Measurements from ENCODE around the gene BATF3.

Gene BATF3

DNA sequence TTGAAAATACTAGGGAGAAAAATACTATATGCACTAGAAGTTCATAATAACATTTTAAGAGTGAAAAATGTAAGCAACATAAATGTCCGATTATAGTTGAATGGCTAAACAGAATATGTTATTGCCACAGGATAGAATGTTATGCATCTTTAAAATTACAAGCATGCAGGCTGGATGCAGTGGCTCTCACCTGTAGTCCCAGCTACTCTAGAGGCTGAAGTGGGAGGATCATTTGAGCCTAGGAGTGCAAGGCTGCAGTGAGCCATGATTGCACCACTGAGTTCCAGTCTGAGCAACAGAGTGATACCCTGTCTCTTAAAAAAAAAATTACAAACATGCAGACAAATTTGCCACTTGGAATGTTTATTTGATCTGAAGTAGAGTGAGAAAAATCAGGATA, 3.0 kb upstream of the BATF3 start:
- no peak for DNase-seq

DNA sequence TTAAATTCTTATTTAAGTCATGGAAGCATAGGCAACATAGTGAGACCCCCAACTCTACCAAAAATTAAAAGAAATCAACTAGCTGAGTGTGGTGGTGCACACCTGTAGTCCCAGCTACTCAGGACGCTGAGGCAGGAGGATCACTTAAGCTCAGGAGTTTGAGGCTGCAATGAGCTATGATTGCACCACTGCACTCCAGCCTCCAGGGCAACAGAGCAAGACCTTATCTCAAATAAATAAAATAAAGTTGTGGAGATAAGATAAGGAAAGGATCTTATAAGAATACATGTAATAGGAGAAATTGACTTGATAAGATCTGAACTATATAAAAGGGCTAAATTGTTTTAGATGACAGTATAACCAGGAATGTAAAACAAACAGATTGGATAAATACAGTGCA, 2.3 kb upstream of the BATF3 start:
- DNase-seq, result no peak

DNA sequence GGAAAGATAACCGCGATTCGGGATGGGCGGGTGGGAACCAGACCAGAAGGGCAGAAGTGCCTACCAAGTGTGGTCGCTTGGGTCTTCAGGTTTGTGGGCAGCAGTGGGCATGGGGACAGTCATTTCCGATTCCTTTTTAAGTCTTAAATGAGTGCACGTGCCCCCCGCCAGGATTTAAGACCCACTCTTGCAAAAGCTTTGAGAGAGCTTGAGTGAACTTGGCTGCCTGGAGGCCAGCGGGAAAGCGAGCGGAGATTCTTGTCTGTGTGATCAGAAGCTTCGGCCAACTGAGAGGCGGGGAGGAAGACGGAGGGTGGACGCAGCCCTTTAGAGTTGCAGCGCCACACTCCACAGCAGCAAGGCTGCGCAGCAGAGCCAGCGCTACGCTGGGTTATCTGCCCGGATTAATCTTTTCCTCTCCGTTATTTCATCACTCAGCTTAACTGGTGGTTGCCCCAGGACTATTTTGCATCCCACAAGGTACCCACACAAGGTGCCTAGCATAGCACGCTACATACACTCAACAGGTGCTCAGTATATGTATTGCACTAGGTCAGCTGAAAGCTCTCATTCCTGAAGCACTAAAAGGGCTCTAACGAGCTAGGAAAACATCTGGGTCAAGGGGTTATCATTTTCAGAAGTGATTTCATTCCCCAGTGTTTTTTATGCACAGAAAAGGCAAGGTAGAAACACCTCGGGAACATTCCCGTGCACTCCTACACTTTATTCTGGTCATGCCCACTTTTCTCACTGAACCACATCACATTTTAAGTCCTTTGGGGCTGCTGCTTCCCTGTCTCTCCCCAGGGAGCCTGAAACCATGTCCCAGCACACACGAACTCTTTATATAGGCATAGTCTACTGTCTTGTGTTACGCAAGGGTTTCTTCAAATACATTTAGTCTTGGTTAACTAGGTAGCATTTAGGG, 1.5 kb upstream of the BATF3 start:
- peak; percentile 71 for DNase-seq

DNA sequence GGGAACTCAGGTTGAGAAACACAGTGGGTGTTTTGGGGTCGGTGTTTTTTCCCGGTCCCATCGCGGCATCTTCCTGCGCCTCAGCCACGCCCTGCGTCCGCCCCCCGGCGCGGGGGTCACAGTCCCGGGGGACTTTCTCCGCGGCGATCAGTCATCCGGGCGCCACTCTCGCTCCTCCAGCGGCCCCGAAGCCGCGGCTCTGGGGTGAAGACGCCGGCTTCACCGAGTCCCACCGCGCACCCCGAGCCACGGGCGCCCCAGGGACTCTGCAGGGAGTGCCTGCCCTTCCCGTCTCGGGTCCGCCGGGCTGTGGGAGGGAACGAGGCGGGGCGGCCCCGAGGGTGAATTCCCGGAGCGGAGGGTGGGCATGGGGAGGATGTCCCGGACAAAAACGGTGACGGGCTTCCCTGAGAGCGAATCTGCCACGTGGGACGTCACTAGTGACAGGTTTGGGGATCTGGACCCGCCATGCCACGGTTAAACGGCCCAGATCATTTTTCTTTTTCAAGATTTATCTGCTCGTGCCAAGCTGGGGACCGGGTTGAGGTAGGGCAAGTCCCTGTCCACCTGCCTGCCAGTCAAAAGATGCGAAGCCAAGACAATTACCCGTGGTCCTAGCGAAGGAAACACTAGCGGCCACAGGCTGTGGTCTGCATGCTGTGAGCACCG, 717 bp upstream of the BATF3 start:
- DNase-seq, result peak; percentile 43

- DNase-seq, result peak; percentile 49
These were observed 476 bp downstream of the BATF3 start for GRCh38 chr1:212699104-212699624.

DNA sequence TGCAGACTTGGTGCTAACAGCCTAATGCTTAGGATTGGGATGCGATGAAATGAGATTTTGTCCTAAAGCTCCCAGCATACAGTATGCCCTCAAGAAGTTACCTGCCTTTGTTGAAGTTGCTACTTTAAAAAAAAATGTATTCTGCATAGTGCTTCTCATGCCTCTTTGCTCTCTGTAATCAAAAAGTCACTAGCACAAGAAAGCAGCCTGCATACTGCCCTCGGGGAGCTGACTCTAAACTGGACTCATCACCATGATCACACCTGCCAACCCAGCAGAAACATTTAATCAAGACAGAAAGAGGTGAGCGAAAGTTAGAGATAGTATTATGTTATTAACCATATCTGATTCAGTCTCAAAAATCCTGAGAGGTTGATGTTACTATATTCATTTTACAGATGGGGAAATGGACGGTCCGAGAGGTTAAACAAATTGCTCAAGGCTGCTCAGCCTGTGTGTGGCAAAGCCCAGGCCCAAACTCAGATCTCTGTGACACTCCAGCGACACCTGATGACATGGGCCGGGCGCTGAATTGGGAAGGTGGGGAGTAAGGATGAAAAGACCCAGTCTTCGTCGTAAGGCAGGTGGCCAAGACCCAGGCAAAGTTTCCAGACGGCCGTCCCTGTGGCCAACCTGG, 1.1 kb downstream of the BATF3 start:
- no peak for DNase-seq

GRCh38 chr1:212696721-212697331, 2.8 kb downstream of the BATF3 start:
- no peak for DNase-seq

DNA sequence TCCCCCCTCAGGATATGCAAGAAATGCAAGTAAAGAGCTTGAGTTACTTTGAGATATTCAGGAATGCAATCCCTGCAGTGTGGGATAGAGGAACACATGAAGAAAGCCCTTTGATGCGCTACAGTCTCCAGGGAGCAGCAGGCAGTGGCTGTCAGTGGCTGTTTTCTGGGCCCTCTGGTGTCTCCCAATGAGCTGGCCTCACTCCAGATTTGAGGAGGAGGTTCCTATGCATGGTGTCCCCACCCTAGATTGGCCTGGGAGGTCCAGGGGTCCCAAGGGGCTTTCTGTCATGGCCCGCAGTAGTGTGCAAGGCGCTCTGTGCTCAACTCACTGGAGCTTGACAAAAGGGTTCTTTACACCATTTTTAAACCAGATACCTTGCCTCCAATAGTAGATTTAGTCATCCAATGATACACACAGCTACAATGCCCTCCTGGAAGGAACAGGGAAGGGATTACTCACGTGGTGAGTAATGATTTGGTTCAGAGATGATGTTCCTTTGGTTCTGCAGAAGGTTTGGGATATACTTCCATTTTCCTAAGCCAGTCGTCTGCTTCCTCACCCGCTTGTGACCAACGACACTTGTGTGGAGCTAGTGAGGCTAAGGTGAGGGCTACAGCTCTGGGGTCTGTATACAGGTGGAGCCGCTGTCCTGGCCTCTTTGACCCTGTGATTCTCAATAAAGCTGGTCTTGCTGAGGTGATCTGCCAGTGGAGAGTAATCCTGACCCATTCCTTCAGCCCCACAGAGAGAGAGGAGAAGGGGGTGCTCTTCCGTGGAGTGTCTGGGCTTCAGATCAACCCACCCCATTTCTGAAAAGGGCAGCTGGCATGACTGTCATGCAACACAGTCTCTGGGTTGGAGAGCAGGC, 6.6 kb downstream of the BATF3 start:
- no peak for DNase-seq

DNA sequence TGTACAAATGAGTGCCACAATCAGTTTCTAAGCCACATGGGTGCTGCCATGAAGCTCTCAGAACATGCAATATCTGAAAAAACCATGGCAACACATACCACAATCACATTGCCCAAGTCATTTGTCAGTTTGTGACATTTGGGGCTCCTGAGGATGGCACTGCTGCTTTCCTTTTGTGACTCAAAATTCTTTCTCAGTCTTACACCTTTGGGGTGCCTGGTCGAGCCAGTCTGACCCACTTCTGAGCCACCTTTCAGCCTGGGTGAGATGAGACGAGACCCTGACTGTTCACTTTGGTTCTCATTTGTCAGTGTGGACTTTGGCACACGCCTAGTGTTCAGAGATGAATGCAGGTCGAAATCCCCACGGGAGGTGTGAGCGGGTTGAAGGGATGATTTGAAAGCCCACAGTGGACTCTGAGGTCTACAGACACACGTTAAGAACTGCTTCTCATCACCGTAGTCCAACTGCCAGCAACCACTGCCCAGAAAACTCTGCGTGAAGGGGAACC, 8.0 kb downstream of the BATF3 start:
- no peak for DNase-seq

DNA sequence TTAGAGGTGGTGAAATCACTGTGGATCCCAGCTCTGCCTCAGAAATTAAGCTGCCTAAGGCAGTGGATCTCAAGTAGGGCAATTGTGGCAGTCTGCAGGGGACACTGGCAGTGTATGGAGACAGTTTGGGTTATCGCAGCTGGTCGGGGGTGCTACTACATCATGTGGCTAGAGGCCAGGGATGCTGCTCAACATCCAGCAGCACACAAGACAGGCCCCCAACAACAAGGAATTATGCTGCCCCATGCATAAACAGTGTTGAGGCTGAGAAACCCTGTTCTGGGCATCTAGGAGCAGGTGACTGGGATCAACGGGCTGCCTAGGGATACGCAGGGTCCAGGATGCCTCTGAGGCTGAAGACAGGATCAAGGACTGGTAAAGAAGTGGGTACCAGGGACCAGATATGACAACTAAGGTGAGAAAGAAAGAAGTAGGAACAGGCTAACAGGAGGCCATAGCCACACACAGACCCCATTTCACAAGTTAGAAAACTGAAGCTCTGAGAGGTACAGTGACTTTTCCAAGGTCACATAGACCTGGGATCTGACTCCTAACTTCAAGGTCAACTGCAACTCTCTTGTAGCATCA, 8.7 kb downstream of the BATF3 start:
- DNase-seq, result no peak

DNA sequence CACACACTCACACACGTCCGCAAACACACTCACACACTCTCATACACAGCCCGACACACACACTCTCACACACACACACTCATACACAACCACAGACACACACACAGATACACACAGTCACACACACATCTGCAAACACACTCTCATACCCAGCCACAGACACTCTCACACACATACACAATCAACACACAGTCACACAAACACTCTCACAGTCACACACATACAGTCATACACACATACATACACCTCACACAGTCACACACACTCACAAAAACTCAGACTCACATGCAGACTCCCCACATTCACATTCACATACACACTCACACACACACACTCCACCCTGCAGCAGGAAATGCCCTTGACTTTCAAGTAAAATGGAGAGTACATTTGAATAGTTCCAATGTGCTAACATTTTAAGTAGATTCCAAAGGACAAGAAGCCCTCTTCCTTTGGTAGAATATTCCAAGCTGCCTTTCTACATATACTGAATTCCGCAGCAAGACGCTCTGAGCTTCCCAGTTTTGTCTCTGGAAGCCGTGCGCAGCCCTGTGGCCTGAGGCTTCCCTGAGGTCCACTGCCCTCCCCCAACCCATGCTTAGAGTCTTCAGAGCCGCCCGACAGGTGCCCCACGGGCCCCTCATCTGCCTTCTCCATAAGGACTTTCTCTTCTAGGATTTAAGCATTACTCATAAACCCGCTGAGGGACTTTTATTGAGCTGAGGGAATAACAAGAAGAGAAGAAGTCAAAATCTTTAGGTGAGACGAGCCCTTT, 9.7 kb downstream of the BATF3 start:
- DNase-seq, result no peak

- no peak for DNase-seq
These were observed 10.4 kb downstream of the BATF3 start for GRCh38 chr1:212689196-212689725.

DNA sequence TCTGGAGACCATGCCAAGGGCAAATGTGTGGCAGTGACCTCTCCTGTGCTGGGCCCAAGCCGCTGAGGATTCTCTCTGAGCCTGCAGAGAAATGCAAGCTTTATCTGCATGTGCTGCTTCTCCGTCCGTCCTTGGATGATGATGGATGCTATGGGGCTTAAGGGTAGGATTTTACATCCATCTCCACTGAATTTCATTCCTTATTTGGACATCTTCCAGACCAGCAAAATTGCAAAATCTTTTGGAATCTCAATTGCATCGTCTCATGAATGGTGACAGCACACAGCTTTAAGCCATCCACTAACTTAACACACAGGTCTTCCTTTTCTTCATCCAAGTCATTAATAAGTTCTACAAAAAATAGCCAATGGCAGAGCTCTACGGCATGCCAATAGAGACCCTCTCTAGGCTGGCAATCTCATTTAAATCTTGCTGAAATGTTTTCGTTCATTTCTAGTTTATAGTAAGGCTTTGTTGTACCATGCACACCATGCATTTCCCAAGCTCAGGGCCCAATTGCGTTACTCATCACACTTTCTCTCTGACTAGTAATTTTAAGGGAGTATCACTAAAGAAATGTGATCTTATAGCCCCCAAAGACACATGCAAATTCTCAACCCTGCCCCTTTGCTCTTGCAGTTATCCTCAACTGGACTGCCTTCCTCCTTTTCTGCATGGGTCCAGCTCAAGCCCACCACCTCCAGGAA, 11.1 kb downstream of the BATF3 start:
- DNase-seq, result no peak

GRCh38 chr1:212687811-212688210, 11.8 kb downstream of the BATF3 start:
- no peak for DNase-seq

- no peak for DNase-seq
These were observed 13.0 kb downstream of the BATF3 start for GRCh38 chr1:212686591-212686990.

- DNase-seq, result no peak
These were observed 13.6 kb downstream of the BATF3 start for GRCh38 chr1:212686069-212686468.

DNA sequence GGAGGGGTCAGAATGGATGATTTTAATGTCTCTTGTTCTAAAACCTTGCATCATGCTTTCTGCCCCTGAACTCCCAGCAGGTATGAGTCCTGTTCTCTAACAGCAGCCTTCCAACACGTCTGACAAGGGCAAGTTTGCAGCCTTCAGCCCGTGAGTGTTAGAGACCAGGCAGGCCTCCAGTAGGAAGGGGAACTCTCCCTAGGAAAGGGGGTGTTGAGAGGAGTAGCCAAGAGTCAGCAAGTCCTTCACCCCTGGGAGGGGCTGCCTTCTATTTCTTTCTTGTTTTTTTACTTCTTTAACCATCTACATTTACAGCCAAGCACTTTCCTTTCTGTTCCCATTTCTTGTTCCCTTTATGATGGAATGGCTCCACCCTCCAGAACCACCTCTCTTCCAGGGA, 14.2 kb downstream of the BATF3 start:
- DNase-seq, result no peak

GRCh38 chr1:212684521-212685090, 15.0 kb downstream of the BATF3 start:
- no peak for DNase-seq

DNA sequence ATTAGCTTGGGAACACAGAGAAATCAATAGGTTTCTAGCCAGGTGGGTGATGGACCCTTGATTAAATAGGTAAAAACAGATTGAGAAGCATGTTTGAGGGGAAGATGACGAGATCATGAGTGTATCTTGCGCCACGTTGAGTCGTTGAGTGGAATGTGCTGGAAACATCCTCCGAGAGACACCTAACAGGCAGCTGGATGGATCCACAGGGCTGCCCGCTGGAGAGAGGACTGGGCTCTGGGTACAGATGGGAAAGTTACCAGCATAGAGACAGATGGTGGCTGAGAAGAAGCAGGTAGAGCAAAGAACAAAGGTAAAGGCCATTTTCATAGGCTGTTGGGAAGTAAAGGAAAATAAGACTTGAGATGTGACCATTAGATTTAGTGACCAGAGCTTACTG, 15.6 kb downstream of the BATF3 start:
- no peak for DNase-seq
